Hematopoietic multipotent progenitor cell treated with erythropoietin and hydrocortisone succinate and interleukin-3 and kit ligand, for 4 days (in vitro differentiated cells): ENCODE results near the gene MYL12B.
"Not testable (repeated sequence)": the region's sequence is repeated elsewhere in the genome, so short reads cannot be mapped to it uniquely, and the experiment has no call there.

Experiments used
- DNase-seq: peaks from one replicate; pipeline ENCODE4 v3.0.0-alpha.2; 2015

The MYL12B gene

GRCh38 chr18:3305354-3305762 is 43.4 kb downstream of the MYL12B start:
- DNase-seq, result no peak

DNA sequence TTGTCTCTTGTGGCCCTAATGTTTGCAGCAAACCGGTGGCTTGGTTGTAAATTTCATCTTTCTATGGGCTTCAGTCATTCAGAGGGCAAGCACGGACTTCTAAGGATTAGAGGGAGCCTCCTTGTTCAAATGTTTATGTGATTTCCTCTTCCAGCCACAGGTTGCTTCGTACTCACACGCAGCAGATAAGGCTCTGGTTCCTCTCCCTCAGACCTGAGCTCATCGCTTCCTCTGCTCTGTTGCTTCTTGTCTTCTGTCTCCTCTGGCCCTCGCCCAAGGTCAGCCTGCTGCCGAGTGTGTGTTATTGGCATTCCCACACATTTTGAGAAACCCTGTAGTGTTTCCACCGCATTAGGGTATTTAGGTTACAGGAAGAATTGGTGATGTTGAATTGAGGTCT is 44.0 kb downstream of the MYL12B start:
- no peak for DNase-seq

GRCh38 chr18:3306391-3306790 is 44.5 kb downstream of the MYL12B start:
- DNase-seq, result no peak

DNA sequence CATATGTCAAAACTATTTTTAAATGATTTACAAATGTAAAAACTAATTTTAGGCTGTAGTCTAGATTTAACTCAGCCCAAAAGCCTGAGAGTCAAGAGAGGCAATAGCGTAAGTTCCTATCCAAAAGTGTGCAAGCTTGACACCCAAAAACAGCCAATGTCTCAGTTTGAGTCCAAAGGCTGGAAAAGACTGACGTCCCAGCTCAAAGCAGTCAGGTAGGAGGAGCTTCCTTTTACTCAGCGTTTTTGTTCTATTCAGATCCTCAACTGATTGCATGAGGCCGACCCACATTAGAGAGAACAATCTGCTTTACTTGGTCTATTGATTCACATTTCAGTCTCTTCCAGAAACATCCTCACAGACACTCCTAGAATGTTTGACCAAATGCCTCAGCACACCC is 51.8 kb downstream of the MYL12B start:
- DNase-seq, result no peak

- not testable (repeated sequence) for DNase-seq
These were observed 53.4 kb downstream of the MYL12B start for GRCh38 chr18:3315344-3315743.

DNA sequence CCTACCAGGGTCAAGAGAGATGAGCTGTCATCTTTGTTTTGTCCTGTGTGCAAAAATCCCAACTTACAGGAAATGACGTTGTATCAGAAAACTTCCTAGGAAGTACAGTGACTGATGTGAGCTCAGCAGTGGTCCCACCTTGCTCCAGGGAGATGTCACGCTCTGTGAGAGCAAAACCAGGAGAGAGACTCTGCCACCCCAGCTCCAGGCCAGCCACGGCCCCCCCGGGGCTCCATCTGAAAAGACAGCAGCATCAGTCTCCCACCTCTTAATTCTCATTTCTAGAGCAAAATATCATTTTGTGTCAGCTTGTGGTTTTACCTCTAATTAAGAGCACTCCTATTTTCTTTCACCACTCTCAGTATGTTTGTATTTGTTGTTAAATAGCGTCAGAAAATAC is 57.5 kb downstream of the MYL12B start:
- DNase-seq, result no peak

GRCh38 chr18:3319894-3320454 is 58.0 kb downstream of the MYL12B start:
- DNase-seq, result no peak

DNA sequence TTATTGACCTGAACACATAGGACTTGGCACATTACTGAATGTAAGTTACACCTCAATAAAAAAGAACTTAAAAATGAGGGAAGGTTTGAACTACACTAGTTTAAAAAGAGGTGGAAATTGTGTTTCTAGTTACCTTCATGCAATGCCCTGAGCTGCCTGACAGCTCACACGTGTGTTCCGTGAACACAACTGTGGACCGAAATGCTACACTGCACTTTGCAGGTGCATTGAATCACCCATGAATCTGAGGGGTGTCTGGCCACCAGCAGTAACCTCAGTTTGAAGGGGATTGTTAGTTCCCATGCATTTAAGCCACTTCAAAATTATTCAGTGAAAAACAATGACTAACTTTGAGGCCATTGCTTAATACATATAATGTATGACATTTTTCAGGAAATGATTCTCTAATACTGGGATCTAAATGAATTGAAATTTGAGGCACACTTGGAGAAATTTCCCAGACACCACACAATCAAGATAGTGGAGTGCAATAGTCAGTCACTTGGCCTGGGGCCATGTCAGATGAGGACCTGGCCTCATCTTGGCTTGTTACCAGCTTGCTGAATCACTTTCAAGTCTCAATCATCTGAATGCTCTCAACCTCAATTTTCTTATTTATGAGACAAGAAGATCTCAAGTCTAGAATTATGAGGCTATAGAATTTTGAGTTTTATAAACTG is 59.3 kb downstream of the MYL12B start:
- peak; percentile 59 for DNase-seq

GRCh38 chr18:3323900-3324299 is 62.0 kb downstream of the MYL12B start:
- peak; percentile 26 for DNase-seq
